Small intestine (tissue), 7 donors: ENCODE data around the gene NDUFA13. TPM values are rescaled to one million over a fixed set of nuclear protein-coding genes. Genes with fewer than 3 reads are reported as not detected.

Experiments used
- DNase-seq, 2 donors: peaks; one replicate each; pipeline versions ENCODE4 v3.0.0 to v3.0.0-alpha.2; 2013
- FAIRE-seq: peaks from 2 replicates; lab custom pipeline; 2012; peaks lifted over from hg19 to GRCh38; lab: Jason Lieb, UNC
- H3K27ac ChIP-seq, 3 donors: one replicate each; pipeline ENCODE4 v1.5.1; 2013; ENCODE audit warnings: low read length in 2 of 3, mild to moderate bottlenecking in 2 of 3, control low read depth in 1 of 3, inconsistent platforms in 1 of 3, low read depth in 1 of 3, moderate library complexity in 1 of 3
- H3K27me3 ChIP-seq, 3 donors: one replicate each; pipeline ENCODE4 v1.6.1; 2013; ENCODE audit warnings: low read length in 3 of 3, inconsistent platforms in 1 of 3; ENCODE audit not compliant: control insufficient read depth in 3 of 3, insufficient read depth in 3 of 3
- H3K36me3 ChIP-seq, 3 donors: one replicate each; pipeline ENCODE4 v1.6.1; 2013; ENCODE audit warnings: low read length in 3 of 3, inconsistent platforms in 1 of 3, low read depth in 1 of 3, mild to moderate bottlenecking in 1 of 3, moderate library complexity in 1 of 3; ENCODE audit not compliant: control insufficient read depth in 3 of 3, insufficient read depth in 2 of 3
- H3K4me1 ChIP-seq, 3 donors: one replicate each; pipeline ENCODE4 v1.6.1; 2013; ENCODE audit warnings: low read length in 2 of 3, inconsistent platforms in 1 of 3, low read depth in 1 of 3, mild to moderate bottlenecking in 1 of 3, moderate library complexity in 1 of 3; ENCODE audit not compliant: control insufficient read depth in 3 of 3, insufficient read depth in 2 of 3
- H3K4me3 ChIP-seq, 3 donors: one replicate each; pipeline ENCODE4 v1.5.1; 2013; ENCODE audit warnings: low read length in 3 of 3, control low read depth in 1 of 3, inconsistent platforms in 1 of 3, low read depth in 1 of 3, mild to moderate bottlenecking in 1 of 3, moderate library complexity in 1 of 3
- H3K9me3 ChIP-seq, 2 donors: one replicate each; pipeline ENCODE4 v1.6.1; 2013; ENCODE audit warnings: low read depth in 1 of 2, low read length in 1 of 2; ENCODE audit not compliant: control insufficient read depth in 2 of 2, insufficient read depth in 1 of 2
- WGBS, 3 donors: extraction: QIAGEN DNeasy Blood & Tissue Kit; methylation state at CpG; one replicate each; pipeline ENCODE4 v1.1.7; 2013; 5-methylcytosine and 5-hydroxymethylcytosine counted together
- polyA plus RNA-seq, 4 donors: library from polyadenylated mRNA; stranded (reverse) in 3 of 4; unstranded in 1 of 4; fragments of 200-250 nt in 3 of 4; fragments of 120-200 nt in 1 of 4; gene quantifications; one replicate each; pipeline versions ENCODE4 v1.2.1 to v1.2.3, GENCODE V29; 2013
- donor health status: healthy with polysubstance abuse.
- donor health status: control.
- donor health status: control.
- donor health status: Bipolar disorder and iron deficiency.
- donor health status: healthy.

NDUFA13 gene
- polyA plus RNA-seq, 4 donors: 203 to 344 (median 339) TPM

GRCh38 chr19:19558636-19559035 lies 42.6 kb downstream of the NDUFA13 start:
- Histone ChIP-seq H3K36me3 (no peaks in the 10 kb centered on the region), H3K4me1 (no peaks in the 10 kb centered on the region), H3K27me3 (no peaks in the 10 kb centered on the region), H3K9me3 (no peaks in the 10 kb centered on the region), H3K27ac (no peak overlapping the region), H3K4me3 (no peak overlapping the region)
- FAIRE-seq (no peak), DNase-seq (no peak)
- 87 to 96% (median 93%) methylated on average over 14 to 16 of the region's 16 CpGs for WGBS, 3 donors

- 66 to 88% (median 85%) methylated on average over 4 of the region's 4 CpGs for WGBS, 3 donors
- Histone ChIP-seq H3K36me3 (no peaks in the 10 kb centered on the region), H3K4me3 (no peak overlapping the region), H3K4me1 (no peaks in the 10 kb centered on the region), H3K27me3 (no peaks in the 10 kb centered on the region), H3K9me3 (no peaks in the 10 kb centered on the region), H3K27ac (no peak overlapping the region)
- DNase-seq (no peak), FAIRE-seq (no peak)
Measured at GRCh38 chr19:19559931-19560330, 43.9 kb downstream of the NDUFA13 start.

- H3K36me3 ChIP-seq: no peaks in the 10 kb centered on the region
- DNase-seq: no peak
- no peaks in the 10 kb centered on the region for H3K27me3 ChIP-seq
- H3K4me3 ChIP-seq: no peak overlapping the region
- no peak overlapping the region for H3K27ac ChIP-seq
- no peaks in the 10 kb centered on the region for H3K4me1 ChIP-seq
- no peak for FAIRE-seq
- 86 to 92% (median 88%) methylated on average over 26 of the region's 26 CpGs for WGBS, 3 donors
- H3K9me3 ChIP-seq: no peaks in the 10 kb centered on the region
Measured at GRCh38 chr19:19561946-19562664, 46.1 kb downstream of the NDUFA13 start.

GRCh38 chr19:19562665-19563347 lies 46.8 kb downstream of the NDUFA13 start:
- no peaks in the 10 kb centered on the region for H3K36me3 ChIP-seq
- H3K27me3 ChIP-seq: no peaks in the 10 kb centered on the region
- no peak overlapping the region for H3K4me3 ChIP-seq
- H3K4me1 ChIP-seq: no peaks in the 10 kb centered on the region
- no peaks in the 10 kb centered on the region for H3K9me3 ChIP-seq
- WGBS, 3 donors: 61 to 70% (median 65%) methylated on average over 16 to 17 of the region's 17 CpGs
- FAIRE-seq (no peak), DNase-seq (peak in 1 of 2 donors; percentile 43)
- no peak overlapping the region for H3K27ac ChIP-seq

GRCh38 chr19:19563348-19563848 lies 47.4 kb downstream of the NDUFA13 start:
- H3K27me3 ChIP-seq: no peaks in the 10 kb centered on the region
- no peaks in the 10 kb centered on the region for H3K36me3 ChIP-seq
- FAIRE-seq: no peak
- H3K4me3 ChIP-seq: no peak overlapping the region
- H3K27ac ChIP-seq: no peak overlapping the region
- H3K4me1 ChIP-seq: no peaks in the 10 kb centered on the region
- WGBS, 3 donors: 87 to 89% (median 89%) methylated on average over 16 to 17 of the region's 17 CpGs
- no peaks in the 10 kb centered on the region for H3K9me3 ChIP-seq
- no peak for DNase-seq

GRCh38 chr19:19566306-19566705 lies 50.3 kb downstream of the NDUFA13 start:
- no peaks in the 10 kb centered on the region for H3K4me1 ChIP-seq
- H3K27ac ChIP-seq: no peak overlapping the region
- no peaks in the 10 kb centered on the region for H3K27me3 ChIP-seq
- 26 to 65% (median 34%) methylated on average over 7 of the region's 7 CpGs for WGBS, 3 donors
- DNase-seq (peak in 1 of 2 donors; percentile 37), FAIRE-seq (no peak)
- no peaks in the 10 kb centered on the region for H3K9me3 ChIP-seq
- no peak overlapping the region for H3K4me3 ChIP-seq
- peaks cover 0 to 3% (median 0%) of the 10 kb centered on the region in 3 donors for H3K36me3 ChIP-seq

GRCh38 chr19:19567391-19567790 lies 51.4 kb downstream of the NDUFA13 start:
- no peak for FAIRE-seq
- no peaks in the 10 kb centered on the region for H3K27me3 ChIP-seq
- H3K4me1 ChIP-seq: no peaks in the 10 kb centered on the region
- H3K4me3 ChIP-seq: no peak overlapping the region
- H3K9me3 ChIP-seq: no peaks in the 10 kb centered on the region
- 73 to 86% (median 85%) methylated on average over 3 of the region's 3 CpGs for WGBS, 3 donors
- H3K27ac ChIP-seq: no peak overlapping the region
- peaks cover 0 to 3% (median 0%) of the 10 kb centered on the region in 3 donors for H3K36me3 ChIP-seq
- DNase-seq: no peak

- H3K9me3 ChIP-seq: no peaks in the 10 kb centered on the region
- H3K36me3 ChIP-seq: peaks cover 0 to 3% (median 0%) of the 10 kb centered on the region in 3 donors
- DNase-seq: no peak
- H3K4me3 ChIP-seq: no peak overlapping the region
- H3K4me1 ChIP-seq: no peaks in the 10 kb centered on the region
- no peaks in the 10 kb centered on the region for H3K27me3 ChIP-seq
- FAIRE-seq: no peak
- WGBS, 3 donors: 89 to 94% (median 92%) methylated on average over 25 of the region's 25 CpGs
- H3K27ac ChIP-seq: no peak overlapping the region
Measured at GRCh38 chr19:19568802-19569756, 53.1 kb downstream of the NDUFA13 start.
